Activated naive CD8-positive, alpha-beta T cell treated with anti-CD3 and anti-CD28 coated beads, Interleukin-2, amount 50 U/mL, for 24 hours (primary cell): ENCODE data around the gene XPNPEP2.

Experiments
- ATAC-seq: fragments of 150-1000 bp; cut with Tn5 transposase; one replicate; pipeline ENCODE4 v1.10.0; 2021
- DNase-seq: peaks from one replicate; pipeline ENCODE4 v3.0.0; 2021
- H3K27ac Mint-ChIP-seq: one replicate; pipeline ENCODE4 v1.8.0; 2021; ENCODE audit warnings: mild to moderate bottlenecking, mixed read lengths
- H3K27me3 Mint-ChIP-seq: one replicate; pipeline ENCODE4 v1.8.0; 2021; ENCODE audit warnings: mixed read lengths
- H3K36me3 Mint-ChIP-seq: one replicate; pipeline ENCODE4 v1.8.0; 2021; ENCODE audit warnings: low read depth, mixed read lengths
- H3K4me1 Mint-ChIP-seq: one replicate; pipeline ENCODE4 v1.8.0; 2021; ENCODE audit warnings: mixed read lengths
- H3K4me3 Mint-ChIP-seq: one replicate; pipeline ENCODE4 v1.8.0; 2021; ENCODE audit warnings: mild to moderate bottlenecking, moderate library complexity, mixed read lengths
- H3K9me3 Mint-ChIP-seq: one replicate; pipeline ENCODE4 v1.8.0; 2021; ENCODE audit warnings: mixed read lengths

Gene XPNPEP2, protein sequence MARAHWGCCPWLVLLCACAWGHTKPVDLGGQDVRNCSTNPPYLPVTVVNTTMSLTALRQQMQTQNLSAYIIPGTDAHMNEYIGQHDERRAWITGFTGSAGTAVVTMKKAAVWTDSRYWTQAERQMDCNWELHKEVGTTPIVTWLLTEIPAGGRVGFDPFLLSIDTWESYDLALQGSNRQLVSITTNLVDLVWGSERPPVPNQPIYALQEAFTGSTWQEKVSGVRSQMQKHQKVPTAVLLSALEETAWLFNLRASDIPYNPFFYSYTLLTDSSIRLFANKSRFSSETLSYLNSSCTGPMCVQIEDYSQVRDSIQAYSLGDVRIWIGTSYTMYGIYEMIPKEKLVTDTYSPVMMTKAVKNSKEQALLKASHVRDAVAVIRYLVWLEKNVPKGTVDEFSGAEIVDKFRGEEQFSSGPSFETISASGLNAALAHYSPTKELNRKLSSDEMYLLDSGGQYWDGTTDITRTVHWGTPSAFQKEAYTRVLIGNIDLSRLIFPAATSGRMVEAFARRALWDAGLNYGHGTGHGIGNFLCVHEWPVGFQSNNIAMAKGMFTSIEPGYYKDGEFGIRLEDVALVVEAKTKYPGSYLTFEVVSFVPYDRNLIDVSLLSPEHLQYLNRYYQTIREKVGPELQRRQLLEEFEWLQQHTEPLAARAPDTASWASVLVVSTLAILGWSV

DNA sequence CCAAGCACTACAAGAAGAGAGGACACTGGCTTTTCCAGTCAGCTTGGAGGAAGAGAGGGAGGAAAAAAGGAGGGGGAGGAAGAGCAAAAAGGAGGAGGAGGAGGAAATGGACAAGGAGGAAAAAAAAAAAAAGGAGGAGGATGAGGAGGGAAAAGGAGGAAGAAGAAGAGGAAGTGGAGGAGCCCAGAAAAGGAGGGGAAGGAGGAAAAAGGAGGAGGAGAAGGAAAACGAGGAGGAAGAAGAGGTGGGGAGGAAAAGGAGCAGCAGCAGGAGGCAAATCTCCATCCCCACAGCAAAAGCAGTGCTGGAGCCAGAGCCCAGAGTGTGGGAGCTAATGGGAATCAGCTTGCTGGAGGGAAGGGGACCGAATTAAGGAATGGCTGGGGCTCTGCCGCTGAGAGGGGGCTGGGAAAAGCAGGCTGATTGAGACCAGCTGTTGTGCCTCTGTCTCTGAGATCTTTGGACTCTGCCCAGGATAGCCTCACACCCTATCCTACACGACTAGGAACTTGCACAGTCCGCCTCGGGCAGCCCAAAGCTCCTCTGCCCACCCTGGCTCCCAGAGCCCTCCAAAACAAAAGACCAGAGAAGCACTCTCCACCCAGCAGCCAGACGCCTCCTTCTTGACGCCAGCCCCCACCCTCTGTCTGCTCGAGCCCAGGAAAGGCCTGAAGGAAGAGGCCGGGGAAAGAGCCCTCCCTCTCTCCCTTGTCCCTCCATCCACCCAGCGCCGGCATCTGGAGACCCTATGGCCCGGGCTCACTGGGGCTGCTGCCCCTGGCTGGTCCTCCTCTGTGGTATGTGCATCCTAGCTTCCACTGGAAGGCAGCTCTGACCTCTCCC is at the start of gene XPNPEP2:
TSS of gene XPNPEP2 (plus strand) at position 514 of the 843 bp plus-strand sequence. CDS start at position 749, 235 bp downstream.
- no peaks in the 10 kb centered on the region for H3K9me3 Mint-ChIP-seq
- ATAC-seq (no peak), DNase-seq (no peak)
- no peak within 1 kb of the TSS for H3K4me3 Mint-ChIP-seq
- peaks cover 44% of the 10 kb centered on the region for H3K4me1 Mint-ChIP-seq
- no peak within 1 kb of the TSS for H3K27ac Mint-ChIP-seq
- H3K27me3 Mint-ChIP-seq: no peaks in the 10 kb centered on the region
- H3K36me3 Mint-ChIP-seq: no peaks in the 10 kb centered on the region

DNA sequence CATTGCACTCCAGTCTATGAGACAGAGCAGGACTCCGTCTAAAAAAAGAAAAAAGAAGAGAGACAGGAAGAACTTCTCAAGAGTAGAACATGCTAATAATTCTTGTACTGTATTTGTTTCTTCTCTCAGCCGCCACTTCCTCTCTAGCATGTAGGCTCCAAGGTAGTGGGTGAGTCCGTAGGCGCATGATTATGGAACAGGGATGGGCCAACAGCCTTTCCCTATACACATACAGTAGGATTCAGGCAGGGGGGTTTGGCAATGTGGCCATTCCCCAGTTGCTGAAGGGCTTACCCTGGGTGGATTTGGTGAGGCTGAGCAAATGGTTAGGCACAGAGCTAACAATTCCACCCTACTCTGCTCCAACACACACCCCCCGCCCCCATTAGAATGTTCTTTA is 49.0 kb upstream of the XPNPEP2 start:
- Mint-ChIP-seq H3K9me3 (no peaks in the 10 kb centered on the region), H3K4me1 (no peaks in the 10 kb centered on the region), H3K27ac (no peak overlapping the region), H3K27me3 (no peaks in the 10 kb centered on the region), H3K4me3 (no peak overlapping the region), H3K36me3 (no peaks in the 10 kb centered on the region)
- ATAC-seq: no peak
- DNase-seq: no peak

DNA sequence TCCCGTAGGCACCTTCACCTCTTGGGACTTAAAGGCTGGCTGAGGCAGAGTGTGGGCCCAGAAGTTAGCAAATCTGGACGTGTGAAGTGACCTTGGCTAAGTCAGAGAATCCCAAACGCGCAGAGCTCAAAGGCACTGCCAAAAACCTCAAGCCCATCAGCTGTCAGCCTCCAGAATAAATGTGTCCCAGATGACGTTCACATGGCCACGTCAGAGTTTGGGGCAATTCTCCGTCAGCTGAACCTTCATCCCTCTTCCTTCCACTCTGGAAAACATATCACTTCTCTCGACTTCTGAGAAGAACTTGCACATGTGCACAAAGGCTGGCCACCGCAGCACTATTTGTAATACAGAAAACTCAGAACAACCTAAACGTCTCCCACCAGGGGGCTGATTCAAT is 48.3 kb upstream of the XPNPEP2 start:
- H3K36me3 Mint-ChIP-seq: no peaks in the 10 kb centered on the region
- no peaks in the 10 kb centered on the region for H3K4me1 Mint-ChIP-seq
- no peak overlapping the region for H3K27ac Mint-ChIP-seq
- ATAC-seq (no peak), DNase-seq (no peak)
- H3K9me3 Mint-ChIP-seq: no peaks in the 10 kb centered on the region
- H3K27me3 Mint-ChIP-seq: no peaks in the 10 kb centered on the region
- no peak overlapping the region for H3K4me3 Mint-ChIP-seq

DNA sequence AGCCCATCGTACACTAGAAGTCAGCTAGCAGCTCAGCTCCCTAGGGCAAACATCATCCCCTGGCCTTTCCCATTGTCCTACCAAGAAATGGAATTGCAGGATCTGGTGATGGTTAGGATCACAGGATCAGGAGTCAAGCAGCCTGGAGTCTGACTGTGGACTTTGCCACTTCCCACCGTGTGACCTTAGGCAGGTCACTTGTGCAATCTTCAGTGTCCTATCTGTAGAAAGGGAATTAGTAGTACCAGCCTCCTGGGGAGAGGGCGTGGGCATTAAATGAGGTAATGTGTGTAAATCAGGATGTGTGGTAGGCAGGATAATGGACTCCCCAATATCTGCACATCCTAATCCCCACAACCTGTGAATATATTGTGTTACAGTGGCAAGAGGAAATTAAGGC is 45.4 kb upstream of the XPNPEP2 start:
- Mint-ChIP-seq H3K4me1 (no peaks in the 10 kb centered on the region), H3K27me3 (no peaks in the 10 kb centered on the region), H3K27ac (no peak overlapping the region), H3K4me3 (no peak overlapping the region), H3K9me3 (no peaks in the 10 kb centered on the region), H3K36me3 (no peaks in the 10 kb centered on the region)
- DNase-seq: no peak
- no peak for ATAC-seq

DNA sequence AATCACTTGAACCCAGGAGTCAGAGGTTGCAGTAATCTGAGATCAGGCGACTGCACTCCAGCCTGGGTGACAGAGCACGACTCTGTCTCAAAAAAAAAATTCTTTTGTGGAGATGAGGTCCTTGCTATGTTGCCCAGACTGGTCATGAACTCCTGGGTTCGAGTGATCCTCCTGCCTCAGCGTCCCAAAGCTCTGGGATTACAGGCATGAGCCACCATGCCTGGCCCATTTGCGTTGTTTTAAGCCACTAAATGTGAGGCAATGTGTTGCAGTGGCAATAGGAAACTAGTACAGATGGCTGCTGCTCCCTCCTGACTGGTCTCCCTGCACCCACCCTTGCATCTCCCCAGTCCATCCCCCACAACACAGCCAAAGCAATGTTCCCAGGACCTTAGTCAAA is 44.0 kb upstream of the XPNPEP2 start:
- H3K27ac Mint-ChIP-seq: no peak overlapping the region
- H3K4me3 Mint-ChIP-seq: no peak overlapping the region
- ATAC-seq (no peak), DNase-seq (no peak)
- H3K9me3 Mint-ChIP-seq: no peaks in the 10 kb centered on the region
- H3K36me3 Mint-ChIP-seq: no peaks in the 10 kb centered on the region
- H3K4me1 Mint-ChIP-seq: no peaks in the 10 kb centered on the region
- H3K27me3 Mint-ChIP-seq: no peaks in the 10 kb centered on the region

DNA sequence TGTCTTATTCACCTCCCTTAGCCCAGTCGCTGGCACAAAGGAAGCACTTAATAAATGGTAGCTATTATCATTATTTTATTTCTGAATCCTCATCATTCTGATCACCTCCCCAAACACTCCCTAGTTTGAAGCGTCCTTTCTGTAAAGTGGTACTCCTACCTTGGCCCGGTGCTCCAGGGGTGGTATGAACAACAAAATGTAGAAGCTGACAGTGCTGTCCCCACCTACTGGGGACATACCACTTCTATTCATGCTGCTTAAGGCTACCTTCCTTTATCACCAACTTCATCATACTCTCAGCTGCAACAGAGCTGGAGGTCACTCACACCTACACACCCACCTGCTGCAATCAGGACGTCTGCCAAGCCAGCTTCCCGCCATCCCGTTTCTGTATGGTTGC is 43.2 kb upstream of the XPNPEP2 start:
- DNase-seq: no peak
- Mint-ChIP-seq H3K9me3 (no peaks in the 10 kb centered on the region), H3K4me3 (no peak overlapping the region), H3K4me1 (no peaks in the 10 kb centered on the region), H3K36me3 (no peaks in the 10 kb centered on the region), H3K27me3 (no peaks in the 10 kb centered on the region), H3K27ac (no peak overlapping the region)
- ATAC-seq: no peak

DNA sequence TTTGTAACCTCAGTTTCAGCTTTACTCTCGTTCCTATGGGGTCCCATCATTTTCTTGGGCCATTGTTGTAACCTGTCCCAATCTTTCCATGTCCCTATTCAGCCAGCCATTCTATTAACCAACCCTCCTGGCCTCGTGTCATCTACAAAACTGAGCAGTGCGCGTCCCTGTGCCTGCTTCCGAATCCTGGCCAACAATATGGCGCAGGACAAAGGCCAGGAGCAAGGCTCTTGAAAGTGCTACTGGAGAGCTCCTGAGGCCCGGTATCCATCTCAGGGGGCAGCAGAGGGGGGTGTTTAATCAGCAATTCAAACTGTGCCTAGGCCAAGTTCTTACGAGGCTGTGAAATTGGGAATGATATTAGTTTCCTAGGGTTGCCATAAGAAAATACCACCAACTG is 42.8 kb upstream of the XPNPEP2 start:
- H3K27ac Mint-ChIP-seq: no peak overlapping the region

DNA sequence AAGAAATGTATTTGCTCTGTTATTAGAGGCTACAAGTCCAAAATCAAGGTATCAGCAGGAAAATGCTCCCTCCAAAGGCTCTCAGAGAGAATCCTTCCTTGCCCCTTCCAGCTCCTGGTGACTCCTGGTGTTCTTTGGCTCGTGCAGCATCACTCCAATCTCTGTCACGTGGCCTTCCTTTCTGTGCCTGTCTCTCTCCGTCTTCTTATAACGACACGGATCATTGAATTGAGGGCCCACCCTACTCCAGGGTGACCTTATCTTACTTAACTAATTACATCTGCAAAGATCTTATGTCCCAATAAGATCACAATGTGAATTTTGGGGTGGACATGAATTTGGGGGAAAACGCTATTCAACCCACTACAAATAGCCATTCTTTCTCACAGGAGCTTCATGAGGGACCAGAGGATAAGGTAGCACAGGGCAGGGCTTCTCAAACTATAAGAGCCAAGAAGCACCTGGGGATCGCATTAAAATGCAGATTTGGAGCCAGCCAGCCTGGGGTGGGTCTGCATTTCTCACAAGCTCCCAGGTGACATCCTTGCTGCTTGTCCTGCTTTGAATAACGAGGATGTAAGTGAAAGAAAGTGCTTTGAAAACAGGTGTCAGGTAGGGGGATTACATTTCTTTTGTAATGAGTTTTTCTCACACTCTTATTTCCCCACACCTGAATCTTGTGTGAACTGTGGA is 42.2 kb upstream of the XPNPEP2 start:
- H3K27me3 Mint-ChIP-seq: no peaks in the 10 kb centered on the region
- H3K36me3 Mint-ChIP-seq: no peaks in the 10 kb centered on the region
- no peaks in the 10 kb centered on the region for H3K4me1 Mint-ChIP-seq
- H3K9me3 Mint-ChIP-seq: no peaks in the 10 kb centered on the region
- H3K27ac Mint-ChIP-seq: no peak overlapping the region
- no peak overlapping the region for H3K4me3 Mint-ChIP-seq
- DNase-seq: no peak
- no peak for ATAC-seq

More for the DNA sequence above, 42.8 kb upstream of the XPNPEP2 start:
- Mint-ChIP-seq H3K36me3 (no peaks in the 10 kb centered on the region), H3K9me3 (no peaks in the 10 kb centered on the region), H3K27me3 (no peaks in the 10 kb centered on the region), H3K4me3 (no peak overlapping the region), H3K4me1 (no peaks in the 10 kb centered on the region)
- no peak for DNase-seq
- no peak for ATAC-seq

DNA sequence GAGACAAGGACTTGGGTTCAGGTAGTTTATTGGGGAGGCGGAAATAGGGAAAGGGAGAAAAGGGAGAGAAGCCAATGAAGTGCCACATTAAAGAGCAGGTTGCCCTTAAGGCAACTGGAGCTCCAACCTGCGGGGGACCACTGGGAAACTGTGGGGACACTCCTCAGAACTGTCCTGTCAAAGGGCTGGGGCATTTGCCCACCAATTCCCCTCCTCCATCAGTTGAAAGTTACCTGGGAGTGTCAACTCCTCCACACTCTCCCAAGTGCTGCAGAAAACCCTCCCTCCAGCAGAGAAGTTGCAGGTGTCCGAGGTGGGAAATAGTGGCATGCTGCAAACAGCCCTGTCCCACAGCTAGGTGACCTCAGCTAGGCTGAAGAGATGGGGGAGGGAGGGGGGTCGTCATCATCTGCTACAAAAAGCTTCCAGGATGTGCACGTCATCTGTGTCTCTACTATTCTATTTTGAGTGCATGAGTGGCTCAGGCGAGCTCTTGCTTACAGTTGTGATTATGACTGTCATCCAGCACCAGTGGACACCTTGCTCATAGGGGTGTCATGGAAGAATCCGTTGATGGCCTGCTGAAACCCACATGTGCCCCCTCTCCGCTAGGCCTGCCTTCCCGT is 41.5 kb upstream of the XPNPEP2 start:
- Mint-ChIP-seq H3K4me1 (no peaks in the 10 kb centered on the region), H3K27me3 (no peaks in the 10 kb centered on the region), H3K36me3 (no peaks in the 10 kb centered on the region), H3K4me3 (no peak overlapping the region), H3K27ac (no peak overlapping the region), H3K9me3 (no peaks in the 10 kb centered on the region)
- DNase-seq: no peak
- no peak for ATAC-seq

DNA sequence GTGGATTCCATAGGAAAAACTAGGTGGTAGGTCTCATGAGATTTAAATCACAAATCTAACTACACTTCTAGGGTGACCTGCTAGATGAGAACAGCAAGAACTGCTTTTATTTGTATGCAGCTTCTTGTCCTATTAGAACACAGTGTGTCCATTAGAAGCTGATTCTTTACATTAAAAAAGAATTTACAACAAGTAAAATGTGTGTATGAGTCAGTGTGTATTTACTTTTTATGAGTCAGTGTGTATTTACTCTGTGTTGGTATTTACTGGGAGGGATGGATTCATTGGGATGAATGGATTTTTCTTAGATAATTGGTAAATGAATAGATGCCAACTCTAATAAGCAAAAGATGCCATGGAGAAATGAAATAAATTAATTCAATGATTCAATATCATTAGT is 40.6 kb upstream of the XPNPEP2 start:
- no peaks in the 10 kb centered on the region for H3K9me3 Mint-ChIP-seq
- no peaks in the 10 kb centered on the region for H3K36me3 Mint-ChIP-seq
- no peaks in the 10 kb centered on the region for H3K4me1 Mint-ChIP-seq
- no peak overlapping the region for H3K4me3 Mint-ChIP-seq
- ATAC-seq: no peak
- DNase-seq: no peak
- H3K27ac Mint-ChIP-seq: no peak overlapping the region
- H3K27me3 Mint-ChIP-seq: no peaks in the 10 kb centered on the region

DNA sequence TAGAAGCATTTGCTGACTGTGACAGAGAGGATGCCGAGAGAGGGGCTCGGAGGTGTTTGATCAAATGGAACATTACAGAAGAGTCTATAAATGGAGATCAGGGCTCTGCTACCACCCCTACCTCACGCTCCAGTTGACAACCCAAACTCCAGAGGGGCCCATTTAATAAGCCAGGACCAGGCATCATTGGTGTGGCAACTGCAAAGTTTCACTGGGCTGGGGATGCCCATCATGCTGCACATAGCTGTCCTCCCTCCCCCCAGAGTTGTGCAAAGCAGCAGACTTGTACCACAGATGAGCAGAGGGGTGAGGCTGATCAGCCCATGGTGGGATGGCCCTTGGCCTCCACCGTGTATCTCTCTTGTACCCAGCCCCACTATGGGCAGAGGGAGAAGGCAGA is 38.2 kb upstream of the XPNPEP2 start:
- no peaks in the 10 kb centered on the region for H3K9me3 Mint-ChIP-seq
- no peaks in the 10 kb centered on the region for H3K4me1 Mint-ChIP-seq
- no peak overlapping the region for H3K27ac Mint-ChIP-seq

DNA sequence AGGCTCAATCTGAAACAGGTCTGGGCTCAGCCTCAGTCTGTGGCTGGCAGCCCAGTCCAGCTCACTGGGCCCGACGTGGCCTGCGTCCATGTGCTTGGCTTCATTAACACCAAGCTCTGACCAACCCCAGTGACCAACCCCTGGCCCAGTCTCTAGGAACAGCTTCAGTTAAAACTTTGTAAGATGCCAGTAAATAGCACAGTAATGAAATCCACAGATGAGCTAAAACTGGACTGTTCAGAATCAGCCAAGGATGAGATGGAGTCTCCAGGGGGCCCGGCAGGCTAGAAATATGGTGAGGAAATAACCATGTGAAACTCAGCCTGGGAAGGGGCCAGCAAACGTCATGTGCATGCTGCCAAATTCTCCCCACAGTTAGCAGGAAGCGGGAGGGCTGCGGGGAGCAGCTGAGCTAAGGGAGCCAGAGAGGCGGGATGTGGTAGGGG is 37.1 kb upstream of the XPNPEP2 start:
- DNase-seq: no peak

More for the DNA sequence above, 38.2 kb upstream of the XPNPEP2 start:
- DNase-seq (no peak), ATAC-seq (no peak)
- no peaks in the 10 kb centered on the region for H3K36me3 Mint-ChIP-seq
- H3K27me3 Mint-ChIP-seq: no peaks in the 10 kb centered on the region
- H3K4me3 Mint-ChIP-seq: no peak overlapping the region

DNA sequence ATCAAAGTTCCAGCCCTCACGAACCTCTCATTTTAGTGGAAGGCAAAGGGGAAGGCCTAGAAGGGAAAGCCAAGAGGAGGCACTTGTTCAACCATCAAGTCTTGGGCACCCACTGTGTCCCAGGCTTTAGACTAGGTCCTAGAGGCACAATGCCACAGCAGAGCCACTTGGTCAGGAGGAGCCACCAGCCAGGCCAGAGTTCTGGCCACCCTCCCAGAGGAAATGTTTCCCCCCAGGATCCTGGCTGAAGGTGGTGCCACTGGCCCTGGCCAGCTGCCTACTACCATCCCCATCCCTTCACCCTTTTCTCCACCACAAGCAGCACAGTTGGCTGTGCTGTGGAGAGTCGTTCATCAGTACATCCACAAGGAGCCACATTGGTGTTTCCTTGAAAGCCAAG is 34.3 kb upstream of the XPNPEP2 start:
- DNase-seq (no peak), ATAC-seq (no peak)
- H3K4me1 Mint-ChIP-seq: no peaks in the 10 kb centered on the region
- no peak overlapping the region for H3K27ac Mint-ChIP-seq
- no peak overlapping the region for H3K4me3 Mint-ChIP-seq
- H3K9me3 Mint-ChIP-seq: peaks cover 5% of the 10 kb centered on the region
- no peaks in the 10 kb centered on the region for H3K27me3 Mint-ChIP-seq
- H3K36me3 Mint-ChIP-seq: no peaks in the 10 kb centered on the region

More for the DNA sequence above, 37.1 kb upstream of the XPNPEP2 start:
- no peak overlapping the region for H3K27ac Mint-ChIP-seq
- H3K36me3 Mint-ChIP-seq: no peaks in the 10 kb centered on the region
- no peaks in the 10 kb centered on the region for H3K4me1 Mint-ChIP-seq
- H3K27me3 Mint-ChIP-seq: no peaks in the 10 kb centered on the region
- H3K4me3 Mint-ChIP-seq: no peak overlapping the region
- ATAC-seq: no peak
- no peaks in the 10 kb centered on the region for H3K9me3 Mint-ChIP-seq

DNA sequence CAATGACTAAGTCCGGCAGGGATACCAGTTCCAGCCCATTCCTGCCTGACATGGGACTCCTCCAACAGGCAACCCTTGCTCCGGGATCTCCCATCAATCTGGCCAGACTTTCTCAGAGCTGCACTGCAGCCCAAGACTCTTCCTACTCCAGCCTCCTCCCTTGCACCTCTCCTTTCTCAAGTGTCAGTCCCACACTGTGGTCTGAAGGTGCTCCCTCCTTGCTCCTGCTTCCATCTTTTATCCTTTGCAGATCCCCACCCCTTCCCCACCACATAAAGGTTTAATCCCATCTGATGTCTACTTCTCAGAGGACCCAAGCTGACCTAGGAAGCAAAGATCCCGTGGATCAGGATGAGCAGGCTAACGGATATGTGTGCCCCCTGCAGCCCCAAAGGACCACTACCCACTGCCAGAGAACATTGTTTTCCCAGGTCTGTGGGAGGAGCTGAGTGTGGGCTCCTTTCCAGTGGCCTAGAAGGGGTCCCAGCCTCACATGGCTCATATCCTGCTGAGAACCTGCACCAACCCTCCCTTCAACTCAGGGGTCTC is 33.3 kb upstream of the XPNPEP2 start:
- peaks cover 5% of the 10 kb centered on the region for H3K9me3 Mint-ChIP-seq
- DNase-seq (no peak), ATAC-seq (no peak)
- H3K27me3 Mint-ChIP-seq: no peaks in the 10 kb centered on the region
- H3K4me1 Mint-ChIP-seq: no peaks in the 10 kb centered on the region
- no peak overlapping the region for H3K27ac Mint-ChIP-seq
- no peaks in the 10 kb centered on the region for H3K36me3 Mint-ChIP-seq
- H3K4me3 Mint-ChIP-seq: no peak overlapping the region
